SK-N-SH (cell line): ENCODE measurements around the gene PTEN.

Experiments used
- CTCF ChIP-seq: fragments of 200-600 bp; sonication (generic); IDR thresholded peaks from 2 replicates; pipeline ENCODE4 v1.6.1; 2017; ENCODE audit warnings: antibody characterized with exemption, mild to moderate bottlenecking, moderate library complexity
- MAX ChIP-seq: IDR thresholded peaks from 2 replicates; pipeline ENCODE4 v1.4.0; 2012; ENCODE audit warnings: low read depth
- MXI1 ChIP-seq: IDR thresholded peaks from 2 replicates; pipeline ENCODE4 v1.6.1; 2012; ENCODE audit warnings: mild to moderate bottlenecking, low read depth, low read length, improper control_type of control experiment
- PBX3 ChIP-seq: IDR thresholded peaks from 2 replicates; pipeline ENCODE4; 2012
- REST ChIP-seq: IDR thresholded peaks from 2 replicates; pipeline ENCODE4 v1.6.1; 2012; ENCODE audit warnings: mild to moderate bottlenecking, low read depth, low read length, moderate library complexity

- TF ChIP-seq REST (no peak), PBX3 (no peak), MXI1 (no peak), MAX (no peak), CTCF (no peak)
Measured at GRCh38 chr10:87880336-87880735, 16.9 kb downstream of the PTEN start.
